PC-3 (cell line): ENCODE measurements around the gene IFIT3.

Experiments
- CTCF ChIP-seq: fragments of 300-600 bp; sonication (generic); conservative IDR thresholded peaks from 2 replicates; pipeline ENCODE4 v1.5.1; 2017; ENCODE audit warnings: antibody characterized with exemption, low read depth, mild to moderate bottlenecking, low read length
- EZH2 ChIP-seq: fragments of 300-600 bp; sonication (generic); IDR thresholded peaks from one replicate; pipeline ENCODE4 v1.6.1; 2017; ENCODE audit warnings: antibody characterized with exemption, mild to moderate bottlenecking, low read length; ENCODE audit not compliant: unreplicated experiment

GRCh38 chr10:89374713-89375141 lies 46.9 kb downstream of the IFIT3 start:
- no peak for TF ChIP-seq CTCF
- no peak for TF ChIP-seq EZH2
